ACC112 (cell line): ENCODE data around the gene DTHD1.

ENCODE experiments used
- H2AFZ ChIP-seq: fragments of 200-600 bp; sonication (generic); one replicate; pipeline ENCODE4 v1.6.0; 2017; ENCODE audit warnings: antibody characterized with exemption, low read length; ENCODE audit not compliant: unreplicated experiment
- H3K27ac ChIP-seq: fragments of 200-600 bp; sonication (generic); 2 replicates; pipeline ENCODE4 v1.5.1; 2014; ENCODE audit warnings: low read depth, mild to moderate bottlenecking, antibody characterized with exemption, low read length, moderate library complexity
- H3K27me3 ChIP-seq: fragments of 200-600 bp; sonication (generic); 2 replicates; pipeline ENCODE4 v1.6.1; 2014; ENCODE audit warnings: mild to moderate bottlenecking, antibody characterized with exemption, low read length, moderate library complexity, mixed read lengths; ENCODE audit not compliant: insufficient read depth
- H3K36me3 ChIP-seq: fragments of 200-600 bp; sonication (generic); 2 replicates; pipeline ENCODE4 v1.6.1; 2016; ENCODE audit warnings: mild to moderate bottlenecking, antibody characterized with exemption, low read length, moderate library complexity, mixed read lengths; ENCODE audit not compliant: insufficient read depth
- H3K4me1 ChIP-seq: fragments of 200-600 bp; sonication (generic); one replicate; pipeline ENCODE4 v1.6.1; 2016; ENCODE audit warnings: low read length, mixed read lengths; ENCODE audit not compliant: insufficient read depth, unreplicated experiment, control insufficient read depth
- H3K4me3 ChIP-seq: fragments of 200-600 bp; sonication (generic); 2 replicates; pipeline ENCODE4 v1.5.1; 2014; ENCODE audit warnings: mild to moderate bottlenecking, low read depth, low read length
- H3K79me2 ChIP-seq: fragments of 200-600 bp; sonication (generic); one replicate; pipeline ENCODE4 v1.6.0; 2016; ENCODE audit warnings: low read length; ENCODE audit not compliant: control insufficient read depth, unreplicated experiment, insufficient read depth

The DTHD1 gene

DNA sequence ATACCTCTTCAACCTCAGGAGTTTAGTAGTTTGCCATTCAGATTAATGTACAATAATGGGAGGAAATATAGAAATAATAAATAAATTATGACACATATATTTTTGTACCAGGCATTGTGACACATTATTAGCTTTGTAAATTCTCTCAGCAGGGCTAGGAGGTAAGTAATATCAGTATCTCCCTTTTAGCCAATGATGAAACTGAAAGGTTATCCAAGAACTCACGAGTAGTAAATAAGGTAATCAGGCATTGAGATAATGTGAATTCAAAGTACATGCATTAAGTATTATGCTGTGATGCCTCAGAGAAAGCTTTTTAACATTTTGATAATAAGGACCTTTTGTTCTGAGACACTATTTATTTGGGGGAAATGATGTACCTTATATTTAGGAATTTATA is 31.8 kb upstream of the DTHD1 start:
- Histone ChIP-seq H3K79me2 (no peaks in the 10 kb centered on the region), H3K27me3 (peaks cover 16% of the 10 kb centered on the region), H3K4me1 (no peaks in the 10 kb centered on the region), H3K4me3 (no peak overlapping the region), H3K36me3 (no peaks in the 10 kb centered on the region), H3K27ac (no peak overlapping the region), H2AFZ (no peak overlapping the region)

DNA sequence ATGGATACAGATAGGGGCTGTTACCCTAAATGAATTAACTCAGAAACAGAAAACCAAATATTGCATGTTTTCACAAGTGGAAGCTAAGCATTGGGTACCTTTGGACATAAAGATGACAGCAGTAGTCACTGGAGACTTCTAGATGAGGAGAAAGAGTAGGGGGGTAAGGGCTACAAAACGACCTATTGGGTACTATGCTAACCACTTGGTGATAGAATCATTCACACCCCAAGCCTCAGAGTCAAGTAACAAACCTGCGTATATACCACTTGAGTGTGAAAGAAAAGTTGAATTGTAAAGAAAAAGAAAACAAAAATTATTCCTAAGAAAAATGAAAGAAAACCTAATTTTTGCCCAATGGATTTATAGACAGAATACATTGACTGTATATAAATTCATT is 29.4 kb upstream of the DTHD1 start:
- no peak overlapping the region for H3K27ac ChIP-seq
- no peaks in the 10 kb centered on the region for H3K79me2 ChIP-seq

GRCh38 chr4:36254371-36254770 is 27.0 kb upstream of the DTHD1 start:
- Histone ChIP-seq H2AFZ (no peak overlapping the region), H3K79me2 (no peaks in the 10 kb centered on the region), H3K27ac (no peak overlapping the region), H3K36me3 (no peaks in the 10 kb centered on the region), H3K27me3 (no peaks in the 10 kb centered on the region), H3K4me1 (no peaks in the 10 kb centered on the region), H3K4me3 (no peak overlapping the region)

More for the DNA sequence above, 29.4 kb upstream of the DTHD1 start:
- Histone ChIP-seq H3K27me3 (no peaks in the 10 kb centered on the region), H3K4me1 (no peaks in the 10 kb centered on the region), H3K4me3 (no peak overlapping the region), H3K36me3 (no peaks in the 10 kb centered on the region), H2AFZ (no peak overlapping the region)

DNA sequence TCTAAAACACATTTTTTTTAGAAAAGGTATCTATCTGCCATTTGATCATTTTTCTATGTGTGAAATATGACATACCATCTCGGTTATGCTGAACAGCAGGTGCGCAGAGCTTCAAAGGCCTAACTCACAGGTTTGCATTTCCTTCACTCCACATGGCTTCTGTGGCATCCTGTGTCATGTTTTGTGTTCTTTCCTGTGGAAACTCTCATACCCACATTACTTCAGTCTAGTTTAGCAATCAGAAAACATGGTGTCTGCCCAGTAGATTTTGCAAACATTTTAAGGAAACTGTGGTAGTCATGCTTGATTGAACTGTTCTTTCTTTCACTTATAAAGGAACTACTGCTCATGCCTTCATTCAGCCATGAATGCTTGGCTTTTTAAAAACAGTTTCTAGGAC is 25.8 kb upstream of the DTHD1 start:
- no peak overlapping the region for H3K27ac ChIP-seq
- H3K4me1 ChIP-seq, result no peaks in the 10 kb centered on the region
- no peaks in the 10 kb centered on the region for H3K79me2 ChIP-seq
- no peaks in the 10 kb centered on the region for H3K36me3 ChIP-seq
- H3K4me3 ChIP-seq, result no peak overlapping the region
- H3K27me3 ChIP-seq, result no peaks in the 10 kb centered on the region
- no peak overlapping the region for H2AFZ ChIP-seq

- no peak overlapping the region for H2AFZ ChIP-seq
- no peaks in the 10 kb centered on the region for H3K79me2 ChIP-seq
- H3K27me3 ChIP-seq, result no peaks in the 10 kb centered on the region
- H3K4me3 ChIP-seq, result no peak overlapping the region
- H3K36me3 ChIP-seq, result no peaks in the 10 kb centered on the region
- H3K4me1 ChIP-seq, result no peaks in the 10 kb centered on the region
- no peak overlapping the region for H3K27ac ChIP-seq
These were observed 25.0 kb upstream of the DTHD1 start for GRCh38 chr4:36256398-36256891.

GRCh38 chr4:36260731-36261130 is 20.7 kb upstream of the DTHD1 start:
- no peaks in the 10 kb centered on the region for H3K27me3 ChIP-seq
- no peaks in the 10 kb centered on the region for H3K79me2 ChIP-seq
- no peak overlapping the region for H3K27ac ChIP-seq
- H3K36me3 ChIP-seq, result no peaks in the 10 kb centered on the region
- no peak overlapping the region for H2AFZ ChIP-seq
- no peaks in the 10 kb centered on the region for H3K4me1 ChIP-seq
- no peak overlapping the region for H3K4me3 ChIP-seq

DNA sequence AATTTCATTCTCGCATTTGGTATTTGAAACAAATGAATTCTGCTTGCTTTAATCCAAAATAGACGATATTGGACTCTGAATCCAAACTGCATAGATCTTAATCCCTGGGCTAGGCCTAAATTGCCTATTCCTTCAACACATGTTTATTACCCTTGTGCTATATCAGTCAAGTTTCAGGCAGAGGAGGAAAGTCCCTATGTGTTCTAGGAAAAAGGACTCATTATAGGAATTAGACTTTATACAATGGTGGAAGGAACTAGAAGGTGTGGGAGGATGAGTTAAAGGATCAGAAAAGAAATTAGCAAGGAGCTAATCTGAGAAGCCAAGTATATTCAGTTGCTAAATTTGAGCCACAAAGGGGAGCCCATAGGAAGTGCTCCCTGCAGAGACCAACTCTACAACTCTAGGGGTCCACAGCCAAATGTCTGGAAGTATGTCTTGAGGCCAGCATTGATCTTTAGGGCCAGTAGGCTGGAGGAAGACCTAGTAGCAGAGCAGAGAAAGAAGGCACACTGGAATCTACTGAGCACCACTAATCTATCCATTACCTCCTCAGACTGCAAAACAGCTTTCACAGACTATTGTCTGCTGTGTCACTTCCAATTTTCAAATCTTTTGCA is 17.1 kb upstream of the DTHD1 start:
- H3K27ac ChIP-seq, result no peak overlapping the region
- no peaks in the 10 kb centered on the region for H3K27me3 ChIP-seq
- no peak overlapping the region for H2AFZ ChIP-seq
- H3K4me3 ChIP-seq, result no peak overlapping the region
- H3K4me1 ChIP-seq, result no peaks in the 10 kb centered on the region
- no peaks in the 10 kb centered on the region for H3K36me3 ChIP-seq
- H3K79me2 ChIP-seq, result no peaks in the 10 kb centered on the region

- H3K79me2 ChIP-seq, result no peaks in the 10 kb centered on the region
- no peak overlapping the region for H3K27ac ChIP-seq
- H3K27me3 ChIP-seq, result no peaks in the 10 kb centered on the region
- H3K36me3 ChIP-seq, result no peaks in the 10 kb centered on the region
- H3K4me3 ChIP-seq, result no peak overlapping the region
- no peak overlapping the region for H2AFZ ChIP-seq
- no peaks in the 10 kb centered on the region for H3K4me1 ChIP-seq
These were observed 13.7 kb upstream of the DTHD1 start for GRCh38 chr4:36267486-36268268.

GRCh38 chr4:36269101-36269500 is 12.3 kb upstream of the DTHD1 start:
- no peaks in the 10 kb centered on the region for H3K4me1 ChIP-seq
- no peaks in the 10 kb centered on the region for H3K27me3 ChIP-seq
- H2AFZ ChIP-seq, result no peak overlapping the region
- no peak overlapping the region for H3K4me3 ChIP-seq
- H3K36me3 ChIP-seq, result no peaks in the 10 kb centered on the region
- H3K79me2 ChIP-seq, result no peaks in the 10 kb centered on the region
- no peak overlapping the region for H3K27ac ChIP-seq

DNA sequence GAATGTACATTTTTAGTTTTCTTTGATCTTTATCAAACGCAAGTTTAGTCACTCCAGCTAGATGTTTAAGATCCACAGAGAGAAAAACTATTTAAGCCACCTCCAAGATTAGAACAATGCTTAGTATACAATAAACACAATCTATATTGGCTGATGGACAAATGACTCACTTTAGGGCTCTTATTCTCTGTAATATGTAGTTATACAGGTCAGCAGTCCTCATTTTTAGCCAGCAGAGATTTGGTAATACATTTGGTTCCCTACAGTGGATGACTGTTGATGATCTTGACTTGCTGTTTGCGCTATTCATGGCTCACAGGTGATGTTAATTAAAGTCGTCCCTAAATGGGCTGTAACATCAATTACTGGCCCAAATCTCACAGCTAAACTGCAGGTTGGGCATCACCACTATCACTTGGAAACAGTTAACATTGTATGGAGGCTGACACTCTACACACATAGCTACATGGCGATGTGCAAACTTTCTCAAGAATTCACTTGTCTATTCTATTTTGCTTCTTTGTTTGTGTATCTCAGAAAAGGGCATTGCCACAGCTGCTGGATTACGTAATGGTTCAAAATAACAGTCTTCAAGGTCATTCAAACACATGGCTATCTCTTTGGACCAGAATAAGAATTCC is 11.8 kb upstream of the DTHD1 start:
- Histone ChIP-seq H3K79me2 (no peaks in the 10 kb centered on the region), H3K4me3 (no peak overlapping the region), H3K27ac (no peak overlapping the region), H3K27me3 (no peaks in the 10 kb centered on the region), H3K4me1 (no peaks in the 10 kb centered on the region), H3K36me3 (no peaks in the 10 kb centered on the region), H2AFZ (no peak overlapping the region)

DNA sequence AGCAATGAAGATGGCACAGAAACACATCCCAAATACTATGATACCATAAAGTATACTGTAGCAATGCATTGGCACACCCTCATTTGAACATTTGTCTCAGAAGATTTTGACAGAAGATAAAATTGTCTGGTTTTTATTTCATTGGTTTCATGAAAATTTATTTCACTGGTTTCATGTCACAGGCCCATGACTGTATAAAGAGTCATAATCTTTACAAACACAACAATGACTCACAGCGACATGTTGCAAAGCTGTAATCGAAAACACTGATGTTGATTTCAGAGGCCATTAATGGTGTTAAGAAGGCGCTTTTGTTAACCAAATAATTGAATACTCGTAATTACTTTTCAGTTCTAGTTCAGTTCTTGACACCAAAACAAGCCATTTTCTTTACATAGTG is 8.1 kb upstream of the DTHD1 start:
- no peak overlapping the region for H3K27ac ChIP-seq
- no peaks in the 10 kb centered on the region for H3K79me2 ChIP-seq
- no peaks in the 10 kb centered on the region for H3K4me1 ChIP-seq
- no peaks in the 10 kb centered on the region for H3K36me3 ChIP-seq
- no peak overlapping the region for H3K4me3 ChIP-seq
- no peaks in the 10 kb centered on the region for H3K27me3 ChIP-seq
- no peak overlapping the region for H2AFZ ChIP-seq
